HG03039 (cell line): Measurements from ENCODE around the gene NBAS.

Source experiments
- ATAC-seq: cut with Tn5 transposase; IDR thresholded peaks from one replicate; pipeline ENCODE4 v1.9.1; 2021; ENCODE audit warnings: mild to moderate bottlenecking, moderate library complexity; ENCODE audit not compliant: unreplicated experiment

Gene NBAS

GRCh38 chr2:15377202-15377601 is 183.9 kb downstream of the NBAS start:
- ATAC-seq: no peak

GRCh38 chr2:15372019-15372418 is 189.1 kb downstream of the NBAS start:
- no peak for ATAC-seq

GRCh38 chr2:15369129-15369528 is 192.0 kb downstream of the NBAS start:
- no peak for ATAC-seq

- ATAC-seq: no peak
Observed at GRCh38 chr2:15367715-15368114, 193.4 kb downstream of the NBAS start.

GRCh38 chr2:15367205-15367604 is 193.9 kb downstream of the NBAS start:
- no peak for ATAC-seq

- ATAC-seq: no peak
Observed at GRCh38 chr2:15365411-15365810, 195.7 kb downstream of the NBAS start.

GRCh38 chr2:15364561-15364960 is 196.6 kb downstream of the NBAS start:
- no peak for ATAC-seq

- no peak for ATAC-seq
Observed at GRCh38 chr2:15363734-15364133, 197.4 kb downstream of the NBAS start.

GRCh38 chr2:15363142-15363541 is 198.0 kb downstream of the NBAS start:
- ATAC-seq: no peak

- no peak for ATAC-seq
Observed at GRCh38 chr2:15359716-15360531, 201.2 kb downstream of the NBAS start.

GRCh38 chr2:15357922-15358321 is 203.2 kb downstream of the NBAS start:
- no peak for ATAC-seq

GRCh38 chr2:15357186-15357585 is 203.9 kb downstream of the NBAS start:
- no peak for ATAC-seq

- ATAC-seq: no peak
Observed at GRCh38 chr2:15355386-15355785, 205.7 kb downstream of the NBAS start.

GRCh38 chr2:15354596-15355366 is 206.4 kb downstream of the NBAS start:
- ATAC-seq: no peak

- no peak for ATAC-seq
Observed at GRCh38 chr2:15352363-15352762, 208.8 kb downstream of the NBAS start.

GRCh38 chr2:15348636-15349035 is 212.5 kb downstream of the NBAS start:
- no peak for ATAC-seq

- no peak for ATAC-seq
Observed at GRCh38 chr2:15348045-15348444, 213.1 kb downstream of the NBAS start.

- ATAC-seq: no peak
Observed at GRCh38 chr2:15346624-15347023, 214.5 kb downstream of the NBAS start.

- no peak for ATAC-seq
Observed at GRCh38 chr2:15337996-15338666, 223.0 kb downstream of the NBAS start.

GRCh38 chr2:15334644-15335326 is 226.3 kb downstream of the NBAS start:
- ATAC-seq: no peak

GRCh38 chr2:15331787-15332186 is 229.3 kb downstream of the NBAS start:
- no peak for ATAC-seq
